K562 (cell line): ENCODE results near the gene RAB27B. TPM values are rescaled to one million over a fixed set of nuclear protein-coding genes. Genes with fewer than 3 reads are reported as not detected.

ENCODE experiments used
- ATAC-seq: fragments of 200-7000 bp; cut with Tn5 transposase; 3 replicates; pipeline ENCODE4 v1.9.1; 2020; ENCODE audit warnings: moderate library complexity
- BruUV-seq: library from RNA; stranded (reverse); fragments of 400-500 nt; replicated peaks from 2 replicates; lab custom pipeline; 2021; lab: Mats Ljungman, UMichigan
- CTCF ChIA-PET: fragments of 300-600 bp; formaldehyde crosslinking; extraction: SDS; loops from one replicate; lab custom pipeline; 2021; ENCODE audit warnings: low intra/inter-chr PET ratio; lab: Yijun Ruan, JAX
- POLR2A ChIA-PET: fragments of 300-600, 350-650 bp; sonication (Branson Sonifier 250); formaldehyde crosslinking; extraction: SDS; loops from one replicate; lab custom pipeline; 2021; ENCODE audit warnings: antibody characterized with exemption, inconsistent platforms; lab: Yijun Ruan, JAX
- DNase-seq, 4 experiments: peaks; one replicate each; pipeline versions ENCODE4 v3.0.0 to v3.0.0-alpha.2; 2011 to 2018; ENCODE audit warnings: low spot score in 3 of 4, mixed read lengths in 3 of 4; ENCODE audit errors: extremely low read depth in 1 of 4
- FAIRE-seq: peaks from 2 replicates; lab custom pipeline; 2011; peaks lifted over from hg19 to GRCh38; lab: Jason Lieb, UNC
- H2AFZ ChIP-seq: 2 replicates; pipeline ENCODE4 v1.6.0; 2011; ENCODE audit warnings: low read depth, low read length, control low read depth, inconsistent platforms
- H3K27ac ChIP-seq: fragments of 200-600 bp; 3 replicates; pipeline ENCODE4 v1.8.0; 2011; ENCODE audit warnings: low read depth, mild to moderate bottlenecking, control low read depth, inconsistent platforms, low read length, moderate library complexity, mixed read lengths; ENCODE audit errors: extremely low read depth
- H3K27me3 ChIP-seq, 2 experiments: fragments of 300-600 bp in 1 of 2; 2 replicates in 1 of 2; 3 replicates in 1 of 2; pipeline versions ENCODE4 v1.6.0 to v1.8.0; 2011; ENCODE audit warnings: inconsistent platforms in 2 of 2, low read length in 2 of 2, mild to moderate bottlenecking in 1 of 2, mixed read lengths in 1 of 2, moderate library complexity in 1 of 2; ENCODE audit not compliant: control insufficient read depth in 2 of 2, insufficient read depth in 2 of 2
- H3K36me3 ChIP-seq: fragments of 300-600 bp; 3 replicates; pipeline ENCODE4 v1.8.0; 2011; ENCODE audit warnings: mild to moderate bottlenecking, low read length, inconsistent platforms; ENCODE audit not compliant: control insufficient read depth, insufficient read depth
- H3K4me1 ChIP-seq, 2 experiments: fragments of 200-600 bp in 1 of 2; replicated peaks in 1 of 2; 2 replicates in 1 of 2; 3 replicates in 1 of 2; pipeline versions ENCODE4 v1.5.1 to v1.8.0; 2011; ENCODE audit warnings: inconsistent platforms in 2 of 2, low read length in 2 of 2, mild to moderate bottlenecking in 1 of 2, mixed read lengths in 1 of 2, moderate library complexity in 1 of 2; ENCODE audit not compliant: control insufficient read depth in 2 of 2, insufficient read depth in 2 of 2
- H3K4me2 ChIP-seq: 2 replicates; pipeline ENCODE4 v1.6.1; 2011; ENCODE audit warnings: low read length, control low read depth, inconsistent platforms, mixed read lengths; ENCODE audit not compliant: insufficient read depth
- H3K4me3 ChIP-seq: fragments of 200-600 bp; sonication (generic), shearing (Covaris generic); 2 replicates; pipeline ENCODE4 v1.5.1; 2016; ENCODE audit warnings: control low read depth, inconsistent platforms
- H3K79me2 ChIP-seq: fragments of 200-600 bp; 3 replicates; pipeline ENCODE4 v1.8.0; 2011; ENCODE audit warnings: low read length, inconsistent platforms; ENCODE audit not compliant: control insufficient read depth, insufficient read depth
- H3K9ac ChIP-seq, 2 experiments: 2 replicates each; pipeline versions ENCODE4 v1.6.0 to v1.6.1; 2011; ENCODE audit warnings: low read depth in 2 of 2, low read length in 2 of 2, control low read depth in 1 of 2, inconsistent platforms in 1 of 2, mild to moderate bottlenecking in 1 of 2, mixed read lengths in 1 of 2; ENCODE audit not compliant: insufficient read depth in 1 of 2
- H3K9me1 ChIP-seq: one replicate; pipeline ENCODE4 v1.6.0; 2011; ENCODE audit warnings: inconsistent platforms, mild to moderate bottlenecking, low read length, moderate library complexity; ENCODE audit not compliant: control insufficient read depth, insufficient read depth
- H3K9me3 ChIP-seq: replicated peaks from 2 replicates; pipeline ENCODE4 v1.5.1; 2011; ENCODE audit warnings: low read depth, low read length, inconsistent platforms; ENCODE audit not compliant: control insufficient read depth, insufficient read depth
- H4K20me1 ChIP-seq: replicated peaks from 2 replicates; pipeline ENCODE4 v1.6.1; 2011; ENCODE audit warnings: low read length, inconsistent platforms, mixed read lengths; ENCODE audit not compliant: control insufficient read depth, insufficient read depth
- GTF2A2 ChIP-seq: IDR thresholded peaks from 2 replicates; pipeline ENCODE4 v1.6.1; 2016; ENCODE audit warnings: mild to moderate bottlenecking, missing genetic modification characterization, missing compliant biosample characterization
- HINFP ChIP-seq: fragments of 450-650 bp; conservative IDR thresholded peaks from 2 replicates; pipeline ENCODE4 v1.6.1; 2016; ENCODE audit warnings: missing genetic modification characterization, low read depth, mild to moderate bottlenecking, control low read depth, missing compliant biosample characterization
- HOMEZ ChIP-seq: fragments of 250-450 bp; sonication (Bioruptor Pico); IDR thresholded peaks from 2 replicates; pipeline ENCODE4 v1.4.0; 2020; ENCODE audit warnings: mild to moderate bottlenecking, moderate library complexity
- MXI1 ChIP-seq: IDR thresholded peaks from 2 replicates; pipeline ENCODE4 v1.6.1; 2011; ENCODE audit warnings: low read depth, mild to moderate bottlenecking, improper control_type of control experiment, low read length
- RB1 ChIP-seq: fragments of 450-650 bp; IDR thresholded peaks from 2 replicates; pipeline ENCODE4 v1.6.1; 2017; ENCODE audit warnings: low read depth, mild to moderate bottlenecking
- ZNF398 ChIP-seq: fragments of 250-450 bp; sonication (Bioruptor Pico); IDR thresholded peaks from 2 replicates; pipeline ENCODE4 v1.8.0; 2021; ENCODE audit warnings: moderate library complexity, mild to moderate bottlenecking, inconsistent platforms
- ZNF436 ChIP-seq: fragments of 250-450, 450-650 bp; sonication (Bioruptor Pico); formaldehyde crosslinking; IDR thresholded peaks from 2 replicates; pipeline ENCODE4 v1.7.0; 2020; ENCODE audit warnings: mild to moderate bottlenecking
- WGBS: fragments of 100-300 bp; shearing (Covaris generic); methylation state at CpG from one replicate; pipeline ENCODE4 v1.1.6; 2016; ENCODE audit warnings: low coverage, mixed read lengths; ENCODE audit not compliant: insufficient coverage; ENCODE audit errors: missing lambda C conversion rate; 5-methylcytosine and 5-hydroxymethylcytosine counted together
- in situ Hi-C: fragments of 300-500 bp; cut with MboI; formaldehyde crosslinking; loops from 4 replicates; pipeline ENCODE4 v1.15.0; 2018; ENCODE audit warnings: inconsistent platforms, mixed read lengths
- intact Hi-C: fragments of 100-400 bp; cut with micrococcal nuclease; formaldehyde crosslinking; loops from 2 replicates; pipeline ENCODE4 v1.14.2; 2022
- polyA plus RNA-seq, 8 experiments: library from polyadenylated mRNA; depleted of rRNA in 4 of 8; stranded (reverse) in 5 of 8; unstranded in 3 of 8; fragments of >200 nt; fragmentation: Nextera tagmentation in 2 of 8; fragmentation: Illumina TruSeq in 1 of 8; extraction: Ambion mirVana in 2 of 8; extraction: Trizol in 1 of 8; gene quantifications; 2 replicates each; pipeline versions ENCODE4 v1.2.1 to v1.2.3, GENCODE V29; 2011 to 2014; ENCODE audit warnings: inconsistent platforms in 1 of 8, missing spikeins in 1 of 8
- total RNA-seq, 7 experiments: library from RNA; depleted of rRNA in 6 of 7; stranded (reverse); fragments of >200 nt in 6 of 7; fragmentation: Illumina TruSeq in 2 of 7; extraction: Trizol in 2 of 7; gene quantifications; 2 replicates each; pipeline versions ENCODE4 v1.2.1 to v1.2.3, GENCODE V29; 2011 to 2021; ENCODE audit warnings: low replicate concordance in 1 of 7

RAB27B gene
- total and polyA plus RNA-seq, 9 of the 15 experiments (the other 6 are each of a cell fraction or from before 2014, with no cell fraction given), result 0.44 to 5.7 (median 1.2) TPM

- no peak for TF ChIP-seq RB1
- TF ChIP-seq ZNF398 (CRISPR knock-in tag), result no peak
- no peak for TF ChIP-seq MXI1
- TF ChIP-seq HINFP, result no peak
- TF ChIP-seq ZNF436, result no peak
- TF ChIP-seq GTF2A2 (tag), result no peak
Observed at GRCh38 chr18:54905629-54906028, 77.4 kb downstream of the RAB27B start (continued).

GRCh38 chr18:54906331-54907185 is 78.3 kb downstream of the RAB27B start:
- no peak overlapping the region for H3K27ac ChIP-seq
- H3K4me1 ChIP-seq, result no peaks in the 10 kb centered on the region
- no peaks in the 10 kb centered on the region for H3K79me2 ChIP-seq
- H3K9me3 ChIP-seq, result no peaks in the 10 kb centered on the region
- no TSS peak for BruUV-seq
- H3K4me2 ChIP-seq, result no peak overlapping the region
- FAIRE-seq, result no peak
- no peaks in the 10 kb centered on the region for H3K27me3 ChIP-seq
- no peak for ATAC-seq
- intact Hi-C loops, result no loop called here
- no peaks in the 10 kb centered on the region for H4K20me1 ChIP-seq
- H3K36me3 ChIP-seq, result no peaks in the 10 kb centered on the region
- no peak overlapping the region for H3K9ac ChIP-seq
- H3K9me1 ChIP-seq, result no peaks in the 10 kb centered on the region
- H2AFZ ChIP-seq, result no peak overlapping the region
- WGBS, result 32% methylated on average over 4 of the region's 6 CpGs
- in situ Hi-C loops, result no loop called here
- CTCF ChIA-PET, result no interaction called here
- H3K4me3 ChIP-seq, result no peak overlapping the region
- DNase-seq, result no peak
- POLR2A ChIA-PET, result no interaction called here
- no peak for TF ChIP-seq HOMEZ
